Endothelial cell of umbilical vein (primary cell): ENCODE measurements around the gene ITPKB. TPM values are rescaled to one million over a fixed set of nuclear protein-coding genes. Genes with fewer than 3 reads are reported as not detected.
A peak's percentile ranks its signal among the peaks of the same experiment; 100 is the strongest.

Experiments used
- BruUV-seq: library from RNA; stranded (reverse); fragments of 400-500 nt; replicated peaks from 2 replicates; lab custom pipeline; 2021; lab: Mats Ljungman, UMichigan
- CTCF ChIA-PET: fragments of 300-600, 350-600 bp; sonication (Branson Sonifier 250); formaldehyde crosslinking; loops from one replicate; lab custom pipeline; 2021; ENCODE audit warnings: antibody characterized with exemption, inconsistent platforms; lab: Charles Lee
- POLR2A ChIA-PET: fragments of 300-600, 350-600 bp; sonication (Branson Sonifier 250); formaldehyde crosslinking; loops from one replicate; lab custom pipeline; 2021; ENCODE audit warnings: antibody characterized with exemption, inconsistent platforms; lab: Charles Lee
- DNase-seq: peaks from one replicate; pipeline ENCODE4 v3.0.0-alpha.2; 2011; ENCODE audit warnings: low read depth, low spot score
- FAIRE-seq: peaks from 2 replicates; lab custom pipeline; 2011; peaks lifted over from hg19 to GRCh38; lab: Jason Lieb, UNC
- H2AFZ ChIP-seq: 2 replicates; pipeline ENCODE4 v1.6.0; 2012; ENCODE audit warnings: low read depth, low read length, control low read depth, inconsistent platforms
- H3K27ac ChIP-seq: 2 replicates; pipeline ENCODE4 v1.5.1; 2011; ENCODE audit warnings: low read depth, mild to moderate bottlenecking, control low read depth, low read length, moderate library complexity; ENCODE audit not compliant: insufficient read depth
- H3K27me3 ChIP-seq, 2 experiments: 2 replicates each; pipeline versions ENCODE4 v1.6.0 to v1.6.1; 2011; ENCODE audit warnings: low read length in 2 of 2, mixed read lengths in 1 of 2; ENCODE audit not compliant: control insufficient read depth in 2 of 2, insufficient read depth in 2 of 2
- H3K36me3 ChIP-seq, 2 experiments: 2 replicates in 1 of 2; 3 replicates in 1 of 2; pipeline ENCODE4 v1.5.1; 2011; ENCODE audit warnings: low read length in 2 of 2, mild to moderate bottlenecking in 1 of 2, moderate library complexity in 1 of 2; ENCODE audit not compliant: control insufficient read depth in 2 of 2, insufficient read depth in 2 of 2; ENCODE audit errors: extremely low read depth in 1 of 2
- H3K4me1 ChIP-seq: 3 replicates; pipeline ENCODE4 v1.5.1; 2011; ENCODE audit warnings: mild to moderate bottlenecking, low read length; ENCODE audit not compliant: control insufficient read depth, insufficient read depth; ENCODE audit errors: extremely low read depth
- H3K4me2 ChIP-seq: 2 replicates; pipeline ENCODE4 v1.6.1; 2011; ENCODE audit warnings: low read length, control low read depth, mixed read lengths; ENCODE audit not compliant: insufficient read depth
- H3K4me3 ChIP-seq, 3 experiments: fragments of 200-600 bp in 1 of 3; sonication (generic), shearing (Covaris generic) in 1 of 3; replicated peaks in 1 of 3; 2 replicates each; pipeline ENCODE4 v1.5.1; 2011 to 2016; ENCODE audit warnings: control low read depth in 3 of 3, low read length in 3 of 3, mild to moderate bottlenecking in 2 of 3, inconsistent platforms in 1 of 3, low read depth in 1 of 3, moderate library complexity in 1 of 3; ENCODE audit not compliant: insufficient read depth in 1 of 3
- H3K79me2 ChIP-seq: 2 replicates; pipeline ENCODE4 v1.6.0; 2012; ENCODE audit warnings: low read length, inconsistent platforms; ENCODE audit not compliant: control insufficient read depth, insufficient read depth
- H3K9ac ChIP-seq: replicated peaks from 2 replicates; pipeline ENCODE3; 2011; ENCODE audit warnings: low read length, control low read depth; ENCODE audit not compliant: insufficient read depth; ENCODE audit errors: extremely low read depth
- H3K9me1 ChIP-seq: replicated peaks from 3 replicates; pipeline ENCODE4 v1.6.0; 2011; ENCODE audit warnings: mild to moderate bottlenecking, low read length; ENCODE audit not compliant: control insufficient read depth, insufficient read depth; ENCODE audit errors: extremely low read depth
- H3K9me3 ChIP-seq: replicated peaks from 2 replicates; pipeline ENCODE4 v1.5.1; 2012; ENCODE audit warnings: low read length, inconsistent platforms; ENCODE audit not compliant: control insufficient read depth, insufficient read depth
- H4K20me1 ChIP-seq: replicated peaks from 2 replicates; pipeline ENCODE3; 2011; ENCODE audit warnings: mild to moderate bottlenecking, low read length; ENCODE audit not compliant: control insufficient read depth, insufficient read depth; ENCODE audit errors: extremely low read depth
- CTCF ChIP-seq, 2 donors: IDR thresholded peaks; 1 replicate in 1 of 2; 2 replicates in 1 of 2; pipeline ENCODE4 v1.5.1; 2011; ENCODE audit warnings: low read length in 2 of 2, mild to moderate bottlenecking in 2 of 2, moderate library complexity in 2 of 2, control low read depth in 1 of 2, inconsistent platforms in 1 of 2, low read depth in 1 of 2; ENCODE audit not compliant: insufficient read depth in 1 of 2; ENCODE audit errors: extremely low read depth in 1 of 2
- EZH2 ChIP-seq: IDR thresholded peaks from 2 replicates; pipeline ENCODE4 v1.6.1; 2012; ENCODE audit warnings: borderline replicate concordance, low read depth, mild to moderate bottlenecking, moderate library complexity, low read length, inconsistent platforms; ENCODE audit not compliant: severe bottlenecking
- FOS ChIP-seq: IDR thresholded peaks from 2 replicates; pipeline ENCODE4 v1.6.1; 2011; ENCODE audit warnings: mild to moderate bottlenecking, low read length, moderate library complexity, borderline replicate concordance; ENCODE audit not compliant: insufficient read depth
- GATA2 ChIP-seq: IDR thresholded peaks from 2 replicates; pipeline ENCODE4 v1.7.0; 2011; ENCODE audit warnings: low read depth, mild to moderate bottlenecking, moderate library complexity, mixed read lengths, low read length; ENCODE audit not compliant: insufficient read length, insufficient read depth
- JUN ChIP-seq: IDR thresholded peaks from 2 replicates; pipeline ENCODE4 v1.6.1; 2011; ENCODE audit warnings: borderline replicate concordance, low read depth; ENCODE audit not compliant: insufficient read length, insufficient read depth
- MAX ChIP-seq: IDR thresholded peaks from 2 replicates; pipeline ENCODE4 v1.6.1; 2011; ENCODE audit not compliant: insufficient read depth, insufficient read length
- MYC ChIP-seq: IDR thresholded peaks from one replicate; pipeline ENCODE4 v1.6.1; 2011; ENCODE audit warnings: mild to moderate bottlenecking, low read depth, low read length
- POLR2A ChIP-seq: IDR thresholded peaks from 2 replicates; pipeline ENCODE4 v1.6.1; 2012; ENCODE audit warnings: low read depth, mild to moderate bottlenecking, control low read depth, low read length
- POLR2AphosphoS5 ChIP-seq: IDR thresholded peaks from 2 replicates; pipeline ENCODE4 v1.6.1; 2012; ENCODE audit warnings: low read depth, mild to moderate bottlenecking, control low read depth, low read length, moderate library complexity; ENCODE audit not compliant: insufficient read depth
- dilution Hi-C: fragments of 300-500 bp; cut with MboI; formaldehyde crosslinking; loops from one replicate; pipeline ENCODE4 v1.15.0; 2019; ENCODE audit warnings: low sequenced_read_pairs; ENCODE audit not compliant: extremely low pct_ligation_motif_present
- intact Hi-C: fragments of 100-400 bp; cut with micrococcal nuclease; formaldehyde crosslinking; loops from one replicate; pipeline ENCODE4 v1.10.0; 2022
- polyA plus RNA-seq, 4 experiments: library from polyadenylated mRNA; depleted of rRNA in 3 of 4; stranded (reverse) in 3 of 4; unstranded in 1 of 4; fragments of >200 nt; gene quantifications; 2 replicates each; pipeline versions ENCODE4 v1.2.1 to v1.2.3, GENCODE V29; 2011 to 2012; ENCODE audit warnings: missing spikeins in 1 of 4
- total RNA-seq: library from RNA; stranded (reverse); gene quantifications from 2 replicates; pipeline ENCODE4 v1.2.3, GENCODE V29; 2021

The ITPKB gene
- total and polyA plus RNA-seq, 2 donors (not counting 3 experiments of a cell fraction or from before 2014, with no cell fraction given): 7.7 to 34.8 TPM

GRCh38 chr1:226674892-226675714 lies 64.0 kb downstream of the ITPKB start:
- H3K27ac ChIP-seq: no peak overlapping the region
- peak; percentile 49 for FAIRE-seq
- intact Hi-C loops (no loop called here), dilution Hi-C loops (no loop called here)
- peak; percentile 80 for DNase-seq
- H3K4me1 ChIP-seq: peaks cover 15% of the 10 kb centered on the region
- no peak overlapping the region for H3K9ac ChIP-seq
- BruUV-seq: no TSS peak
- H3K79me2 ChIP-seq: no peaks in the 10 kb centered on the region
- H3K4me2 ChIP-seq: peak overlapping the region; percentile 16
- no peaks in the 10 kb centered on the region for H3K9me3 ChIP-seq
- TF ChIP-seq CTCF (IDR thresholded peaks at IDR 0.05; ENCODE audit: extremely low read depth in 1 of 2, insufficient read depth in 1 of 2, low read depth in 1 of 2, low read length in 2 of 2): no peak
- no peak for TF ChIP-seq MYC
- TF ChIP-seq JUN: no peak
- no peak for TF ChIP-seq FOS
- no peak for TF ChIP-seq POLR2A
- TF ChIP-seq EZH2: no peak
- no peak for TF ChIP-seq GATA2
- no peak for TF ChIP-seq MAX
- TF ChIP-seq POLR2AphosphoS5: no peak
- H4K20me1 ChIP-seq: no peaks in the 10 kb centered on the region
- H3K4me3 ChIP-seq: no peak overlapping the region
- no peaks in the 10 kb centered on the region for H3K27me3 ChIP-seq
- POLR2A ChIA-PET: no interaction called here
- no peaks in the 10 kb centered on the region for H3K9me1 ChIP-seq
- no peaks in the 10 kb centered on the region for H3K36me3 ChIP-seq
- peak overlapping the region; percentile 31 for H2AFZ ChIP-seq
- CTCF ChIA-PET: interaction anchor here (1.6 kb wide), 1 partner anchor 13 kb away, joined by 3 read pairs; no protein-coding TSS in a partner anchor
